Measurements from ENCODE around the gene SYNGR3. TPM values are rescaled to one million over a fixed set of nuclear protein-coding genes. Genes with fewer than 3 reads are reported as not detected.

Gene SYNGR3
- polyA plus RNA-seq, 3 donors, result 0.20 to 0.29 TPM; not detected in 1

DNA sequence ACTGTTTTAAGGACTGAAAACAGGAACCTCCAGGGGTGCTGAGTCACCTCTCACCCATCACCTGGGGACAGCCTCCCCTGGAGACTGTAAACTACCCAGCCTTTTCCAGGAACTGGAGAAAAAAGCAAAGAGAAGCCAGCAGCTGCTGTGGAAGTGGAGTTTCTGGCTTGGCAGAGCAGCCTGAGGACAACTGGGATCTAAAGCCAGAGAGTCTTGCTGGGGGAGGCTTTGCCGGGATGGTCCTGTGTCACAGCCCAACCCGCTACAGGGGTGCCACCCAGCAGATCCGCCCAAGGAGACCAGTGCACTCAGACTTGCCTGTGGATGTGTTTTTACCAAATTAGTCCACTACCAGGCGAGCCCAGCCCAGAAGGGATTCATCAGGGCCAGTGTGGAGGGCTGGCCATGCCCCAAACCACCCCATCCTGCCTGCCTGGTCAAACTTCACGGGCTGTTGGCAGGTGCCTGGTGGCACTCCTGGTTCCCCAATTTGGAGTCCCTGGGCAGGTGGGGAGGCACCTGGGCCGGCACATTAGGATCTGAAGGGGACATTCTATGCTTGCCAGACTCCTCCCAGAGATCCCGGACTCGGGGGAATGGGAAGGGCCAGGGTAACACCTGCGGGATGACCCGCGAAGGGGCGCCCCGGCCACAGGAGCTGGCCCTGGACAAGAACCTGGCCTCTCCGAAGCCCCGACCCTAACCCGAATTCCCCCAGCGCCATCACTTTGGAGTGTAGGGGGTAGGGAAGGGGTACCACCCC is 47.5 kb upstream of the SYNGR3 start:
- H3K4me3 Mint-ChIP-seq, result peak overlapping the region; percentile 89 to 91
- H3K27ac Mint-ChIP-seq, result peak overlapping the region; percentile 85 to 95 (median 94)
- intact Hi-C loops (cut with micrococcal nuclease), result loop anchor here in 1 of 2 donors (2.0 to 10.0 kb wide), 3 partner anchors 51 to 213 kb away; partner anchors contain the start of genes NUBP2, SPSB3 and TRAF7
- peak overlapping the region; percentile 63 for H2AFZ ChIP-seq (ENCODE audit: insufficient read depth, low read depth, low read length, poor library complexity, severe bottlenecking)
- no peaks in the 10 kb centered on the region for H3K27me3 ChIP-seq (ENCODE audit: control insufficient read depth in 2 of 2, insufficient read depth in 2 of 2, low read length in 2 of 2)
- peaks cover 34% of the 10 kb centered on the region for H4K20me1 ChIP-seq (ENCODE audit: insufficient read depth, low read length)
- WGBS (ENCODE audit: insufficient coverage), result 5% methylated on average over 9 of the region's 17 CpGs
- peaks cover 57% of the 10 kb centered on the region for H3K79me2 ChIP-seq (ENCODE audit: insufficient read depth, low read length)
- H3K4me2 ChIP-seq (replicated peaks; ENCODE audit: extremely low read depth, low read length, poor library complexity, severe bottlenecking), result peak overlapping the region; percentile 100
- peaks cover 29 to 40% of the 10 kb centered on the region in 2 donors for H3K36me3 ChIP-seq (replicated peaks in 1 of 2; ENCODE audit: control insufficient read depth in 1 of 2, insufficient read depth in 2 of 2, low read length in 2 of 2)
- H3K4me1 Mint-ChIP-seq, result peaks cover 56% of the 10 kb centered on the region
- H3K4me1 ChIP-seq (ENCODE audit: control insufficient read depth in 1 of 2, insufficient read depth in 2 of 2, low read length in 2 of 2), result peaks cover 61 to 69% of the 10 kb centered on the region in 2 donors
- H3K9me3 Mint-ChIP-seq, result no peaks in the 10 kb centered on the region
- peak overlapping the region; percentile 82 for H3K9ac ChIP-seq (ENCODE audit: insufficient read depth, low read length, poor library complexity, severe bottlenecking)
- peak overlapping the region; percentile 83 for H3K27ac ChIP-seq (ENCODE audit: low read depth in 1 of 2, low read length in 2 of 2)
- TF ChIP-seq, protein P1, sequence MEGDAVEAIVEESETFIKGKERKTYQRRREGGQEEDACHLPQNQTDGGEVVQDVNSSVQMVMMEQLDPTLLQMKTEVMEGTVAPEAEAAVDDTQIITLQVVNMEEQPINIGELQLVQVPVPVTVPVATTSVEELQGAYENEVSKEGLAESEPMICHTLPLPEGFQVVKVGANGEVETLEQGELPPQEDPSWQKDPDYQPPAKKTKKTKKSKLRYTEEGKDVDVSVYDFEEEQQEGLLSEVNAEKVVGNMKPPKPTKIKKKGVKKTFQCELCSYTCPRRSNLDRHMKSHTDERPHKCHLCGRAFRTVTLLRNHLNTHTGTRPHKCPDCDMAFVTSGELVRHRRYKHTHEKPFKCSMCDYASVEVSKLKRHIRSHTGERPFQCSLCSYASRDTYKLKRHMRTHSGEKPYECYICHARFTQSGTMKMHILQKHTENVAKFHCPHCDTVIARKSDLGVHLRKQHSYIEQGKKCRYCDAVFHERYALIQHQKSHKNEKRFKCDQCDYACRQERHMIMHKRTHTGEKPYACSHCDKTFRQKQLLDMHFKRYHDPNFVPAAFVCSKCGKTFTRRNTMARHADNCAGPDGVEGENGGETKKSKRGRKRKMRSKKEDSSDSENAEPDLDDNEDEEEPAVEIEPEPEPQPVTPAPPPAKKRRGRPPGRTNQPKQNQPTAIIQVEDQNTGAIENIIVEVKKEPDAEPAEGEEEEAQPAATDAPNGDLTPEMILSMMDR (IDR thresholded peaks at IDR 0.05), result no peak
- peaks cover 0 to 3% (median 0%) of the 10 kb centered on the region in 3 donors for H3K27me3 Mint-ChIP-seq (ENCODE audit: low read depth in 3 of 3)
- H3K9me3 ChIP-seq (replicated peaks in 1 of 2; ENCODE audit: control insufficient read depth in 1 of 2, insufficient read depth in 1 of 2, low read length in 2 of 2), result no peaks in the 10 kb centered on the region
- H3K4me3 ChIP-seq (replicated peaks in 1 of 3; ENCODE audit: low read depth in 2 of 3, low read length in 3 of 3), result peak overlapping the region; percentile 86 to 99 (median 92)
- peaks cover 28 to 45% of the 10 kb centered on the region in 2 donors for H3K36me3 Mint-ChIP-seq
- DNase-seq, result peak; percentile 66 to 88 (median 78)

DNA sequence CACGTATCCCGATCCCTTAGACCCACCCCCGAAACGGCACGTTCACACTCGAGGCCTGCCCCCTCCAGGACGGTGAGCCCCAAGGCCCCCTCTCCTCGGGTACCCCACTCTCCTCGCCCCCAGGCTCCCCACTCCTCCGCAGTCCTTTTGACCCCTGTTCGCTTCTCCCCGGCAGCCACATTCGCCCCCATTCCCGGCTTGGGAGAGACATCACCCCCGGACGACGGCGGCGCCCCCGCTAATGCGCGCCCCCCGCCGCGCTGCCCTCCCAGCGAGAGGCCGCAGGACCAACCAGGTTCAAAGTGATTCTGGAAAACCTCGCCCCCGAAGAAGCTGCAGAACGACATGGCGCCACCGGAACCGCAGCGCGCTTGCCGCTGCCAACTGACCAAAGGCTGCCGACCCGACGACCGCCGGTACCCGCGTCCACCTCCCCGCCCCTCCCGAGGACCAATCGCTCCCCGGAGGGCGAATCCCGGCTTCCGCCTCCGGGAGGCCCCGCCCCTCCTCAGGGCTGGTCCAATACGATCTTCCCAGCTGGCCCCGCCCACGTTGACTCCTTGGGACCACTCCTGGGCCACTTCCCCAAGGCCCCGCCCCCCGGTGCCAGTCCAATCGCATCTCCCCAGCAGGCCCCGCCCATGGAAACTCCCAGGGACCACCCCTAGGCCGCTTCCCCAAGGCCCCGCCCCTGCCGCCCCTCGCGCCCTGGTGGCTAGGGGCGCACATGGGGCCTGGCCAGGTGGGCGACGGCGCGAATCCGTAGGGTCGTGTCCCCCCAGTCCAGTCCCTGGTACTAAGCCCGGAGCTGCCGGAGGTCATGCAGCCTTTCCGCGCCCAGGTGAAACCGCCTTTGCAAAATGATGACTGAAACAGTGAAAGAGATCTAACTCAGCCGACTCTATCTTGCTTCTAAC is 46.7 kb upstream of the SYNGR3 start, which contains the start of gene MSRB1:
Gene MSRB1 (minus strand): TSS at position 390 of the 917 bp plus-strand sequence. CDS start 43 bp downstream, at position 347.
- WGBS (ENCODE audit: insufficient coverage), result under 1% methylated on average over 55 of the region's 77 CpGs
- no peaks in the 10 kb centered on the region for H3K9me3 ChIP-seq (replicated peaks in 1 of 2; ENCODE audit: control insufficient read depth in 1 of 2, insufficient read depth in 1 of 2, low read length in 2 of 2)
- peaks cover 0 to 3% (median 2%) of the 10 kb centered on the region in 3 donors for H3K27me3 Mint-ChIP-seq (ENCODE audit: low read depth in 3 of 3)
- H3K4me3 Mint-ChIP-seq, result peak within 1 kb of the TSS; percentile 89 to 91
- H2AFZ ChIP-seq (ENCODE audit: insufficient read depth, low read depth, low read length, poor library complexity, severe bottlenecking), result peak within 1 kb of the TSS; percentile 87
- H3K4me3 ChIP-seq (replicated peaks in 1 of 3; ENCODE audit: low read depth in 2 of 3, low read length in 3 of 3), result peak within 1 kb of the TSS; percentile 86 to 99 (median 92)
- H3K27ac ChIP-seq (ENCODE audit: low read depth in 1 of 2, low read length in 2 of 2), result peak within 1 kb of the TSS; percentile 83
- H3K9me3 Mint-ChIP-seq, result no peaks in the 10 kb centered on the region
- intact Hi-C loops (cut with micrococcal nuclease), result loop anchor here in 1 of 2 donors (2.0 to 10.0 kb wide), 3 partner anchors 50 to 212 kb away; partner anchors contain the start of genes NUBP2, SPSB3 and TRAF7
- peak within 1 kb of the TSS; percentile 85 to 95 (median 94) for H3K27ac Mint-ChIP-seq
- H3K27me3 ChIP-seq (ENCODE audit: control insufficient read depth in 2 of 2, insufficient read depth in 2 of 2, low read length in 2 of 2), result no peaks in the 10 kb centered on the region
- peak within 1 kb of the TSS; percentile 82 for H3K9ac ChIP-seq (ENCODE audit: insufficient read depth, low read length, poor library complexity, severe bottlenecking)
- peak within 1 kb of the TSS; percentile 100 for H3K4me2 ChIP-seq (replicated peaks; ENCODE audit: extremely low read depth, low read length, poor library complexity, severe bottlenecking)
- H4K20me1 ChIP-seq (ENCODE audit: insufficient read depth, low read length), result peaks cover 27% of the 10 kb centered on the region
- H3K4me1 Mint-ChIP-seq, result peaks cover 51% of the 10 kb centered on the region
- peaks cover 49% of the 10 kb centered on the region for H3K79me2 ChIP-seq (ENCODE audit: insufficient read depth, low read length)
- H3K36me3 ChIP-seq (replicated peaks in 1 of 2; ENCODE audit: control insufficient read depth in 1 of 2, insufficient read depth in 2 of 2, low read length in 2 of 2), result peaks cover 29 to 31% of the 10 kb centered on the region in 2 donors
- H3K4me1 ChIP-seq (ENCODE audit: control insufficient read depth in 1 of 2, insufficient read depth in 2 of 2, low read length in 2 of 2), result peaks cover 53 to 60% of the 10 kb centered on the region in 2 donors
- DNase-seq, result peak; percentile 98 to 99 (median 98)
- peaks cover 25 to 36% of the 10 kb centered on the region in 2 donors for H3K36me3 Mint-ChIP-seq
- TF ChIP-seq, protein P1 (IDR thresholded peaks at IDR 0.05), result no peak

Measured in CD14-positive monocyte (primary cell).